ENCODE data around the gene USP49.

USP49 gene

DNA sequence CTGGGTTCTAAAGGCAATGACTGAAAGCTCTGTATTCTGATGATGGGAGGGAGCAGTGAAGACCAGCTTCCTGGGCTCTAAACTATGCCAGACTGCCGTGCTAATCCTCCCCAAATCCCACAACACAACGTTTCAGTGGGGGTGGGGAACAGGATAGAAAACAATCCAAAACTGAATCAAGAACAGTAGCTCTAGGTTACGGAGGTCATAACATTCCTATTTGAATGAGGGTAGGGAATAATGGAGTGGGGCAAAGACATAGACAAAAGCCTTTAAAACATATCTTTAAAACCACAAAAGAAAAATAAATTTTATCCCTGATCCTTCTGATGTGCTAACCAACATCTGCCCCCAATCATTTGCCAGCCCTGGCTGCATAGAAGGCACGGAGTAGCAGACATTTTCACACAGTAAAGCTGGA is 7.8 kb downstream of the USP49 start:
- no peak for DNase-seq (ENCODE audit: low read depth in 1 of 2, low spot score in 1 of 2)
- Histone ChIP-seq H3K4me3 (replicated peaks; ENCODE audit: insufficient read depth, low read length) (no peak overlapping the region), H3K27ac (replicated peaks) (no peak overlapping the region), H3K27me3 (ENCODE audit: insufficient read depth, poor library complexity, severe bottlenecking) (no peaks in the 10 kb centered on the region)
- TF ChIP-seq, protein P1, sequence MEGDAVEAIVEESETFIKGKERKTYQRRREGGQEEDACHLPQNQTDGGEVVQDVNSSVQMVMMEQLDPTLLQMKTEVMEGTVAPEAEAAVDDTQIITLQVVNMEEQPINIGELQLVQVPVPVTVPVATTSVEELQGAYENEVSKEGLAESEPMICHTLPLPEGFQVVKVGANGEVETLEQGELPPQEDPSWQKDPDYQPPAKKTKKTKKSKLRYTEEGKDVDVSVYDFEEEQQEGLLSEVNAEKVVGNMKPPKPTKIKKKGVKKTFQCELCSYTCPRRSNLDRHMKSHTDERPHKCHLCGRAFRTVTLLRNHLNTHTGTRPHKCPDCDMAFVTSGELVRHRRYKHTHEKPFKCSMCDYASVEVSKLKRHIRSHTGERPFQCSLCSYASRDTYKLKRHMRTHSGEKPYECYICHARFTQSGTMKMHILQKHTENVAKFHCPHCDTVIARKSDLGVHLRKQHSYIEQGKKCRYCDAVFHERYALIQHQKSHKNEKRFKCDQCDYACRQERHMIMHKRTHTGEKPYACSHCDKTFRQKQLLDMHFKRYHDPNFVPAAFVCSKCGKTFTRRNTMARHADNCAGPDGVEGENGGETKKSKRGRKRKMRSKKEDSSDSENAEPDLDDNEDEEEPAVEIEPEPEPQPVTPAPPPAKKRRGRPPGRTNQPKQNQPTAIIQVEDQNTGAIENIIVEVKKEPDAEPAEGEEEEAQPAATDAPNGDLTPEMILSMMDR (IDR thresholded peaks at IDR 0.05; ENCODE audit: insufficient read depth, low read length) = no peak
- TF ChIP-seq POLR2AphosphoS5 (IDR thresholded peaks at IDR 0.05; ENCODE audit: low read depth) (no peak), GABPA (IDR thresholded peaks at IDR 0.05; ENCODE audit: low read depth) (no peak), SPI1 (IDR thresholded peaks at IDR 0.05; ENCODE audit: borderline replicate concordance, low read depth) (no peak)
- TF ChIP-seq, protein P2, sequence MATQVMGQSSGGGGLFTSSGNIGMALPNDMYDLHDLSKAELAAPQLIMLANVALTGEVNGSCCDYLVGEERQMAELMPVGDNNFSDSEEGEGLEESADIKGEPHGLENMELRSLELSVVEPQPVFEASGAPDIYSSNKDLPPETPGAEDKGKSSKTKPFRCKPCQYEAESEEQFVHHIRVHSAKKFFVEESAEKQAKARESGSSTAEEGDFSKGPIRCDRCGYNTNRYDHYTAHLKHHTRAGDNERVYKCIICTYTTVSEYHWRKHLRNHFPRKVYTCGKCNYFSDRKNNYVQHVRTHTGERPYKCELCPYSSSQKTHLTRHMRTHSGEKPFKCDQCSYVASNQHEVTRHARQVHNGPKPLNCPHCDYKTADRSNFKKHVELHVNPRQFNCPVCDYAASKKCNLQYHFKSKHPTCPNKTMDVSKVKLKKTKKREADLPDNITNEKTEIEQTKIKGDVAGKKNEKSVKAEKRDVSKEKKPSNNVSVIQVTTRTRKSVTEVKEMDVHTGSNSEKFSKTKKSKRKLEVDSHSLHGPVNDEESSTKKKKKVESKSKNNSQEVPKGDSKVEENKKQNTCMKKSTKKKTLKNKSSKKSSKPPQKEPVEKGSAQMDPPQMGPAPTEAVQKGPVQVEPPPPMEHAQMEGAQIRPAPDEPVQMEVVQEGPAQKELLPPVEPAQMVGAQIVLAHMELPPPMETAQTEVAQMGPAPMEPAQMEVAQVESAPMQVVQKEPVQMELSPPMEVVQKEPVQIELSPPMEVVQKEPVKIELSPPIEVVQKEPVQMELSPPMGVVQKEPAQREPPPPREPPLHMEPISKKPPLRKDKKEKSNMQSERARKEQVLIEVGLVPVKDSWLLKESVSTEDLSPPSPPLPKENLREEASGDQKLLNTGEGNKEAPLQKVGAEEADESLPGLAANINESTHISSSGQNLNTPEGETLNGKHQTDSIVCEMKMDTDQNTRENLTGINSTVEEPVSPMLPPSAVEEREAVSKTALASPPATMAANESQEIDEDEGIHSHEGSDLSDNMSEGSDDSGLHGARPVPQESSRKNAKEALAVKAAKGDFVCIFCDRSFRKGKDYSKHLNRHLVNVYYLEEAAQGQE (IDR thresholded peaks at IDR 0.05; ENCODE audit: insufficient replicate concordance, low read depth) = no peak

DNA sequence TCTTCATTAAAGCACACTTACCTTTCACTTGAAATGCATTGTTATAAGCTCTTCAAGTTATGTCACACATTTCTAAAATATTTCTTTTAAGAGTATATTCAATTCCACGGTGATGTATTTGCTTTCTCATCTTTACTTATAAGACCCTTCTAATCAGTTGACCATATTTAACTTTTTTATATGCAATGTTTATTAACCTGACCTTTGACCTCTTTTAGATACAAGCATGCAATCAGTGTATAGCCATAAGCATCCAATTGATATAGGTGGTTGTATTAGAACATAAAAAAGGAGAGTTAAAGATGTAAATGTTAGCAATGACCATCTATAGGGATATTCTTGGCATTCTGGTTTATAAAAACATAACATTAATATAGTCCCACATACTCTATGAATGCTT is 9.2 kb downstream of the USP49 start:
- Histone ChIP-seq H3K4me3 (replicated peaks; ENCODE audit: insufficient read depth, low read length) (no peak overlapping the region), H3K27ac (replicated peaks) (no peak overlapping the region), H3K27me3 (ENCODE audit: insufficient read depth, poor library complexity, severe bottlenecking) (no peaks in the 10 kb centered on the region)
- TF ChIP-seq, protein P1 (IDR thresholded peaks at IDR 0.05; ENCODE audit: insufficient read depth, low read length) = no peak
- TF ChIP-seq GABPA (IDR thresholded peaks at IDR 0.05; ENCODE audit: low read depth) = no peak
- TF ChIP-seq, protein P2 (IDR thresholded peaks at IDR 0.05; ENCODE audit: insufficient replicate concordance, low read depth) = no peak
- TF ChIP-seq POLR2AphosphoS5 (IDR thresholded peaks at IDR 0.05; ENCODE audit: low read depth) = no peak
- no peak for TF ChIP-seq SPI1 (IDR thresholded peaks at IDR 0.05; ENCODE audit: borderline replicate concordance, low read depth)
- no peak for DNase-seq (ENCODE audit: low read depth in 1 of 2, low spot score in 1 of 2)

DNA sequence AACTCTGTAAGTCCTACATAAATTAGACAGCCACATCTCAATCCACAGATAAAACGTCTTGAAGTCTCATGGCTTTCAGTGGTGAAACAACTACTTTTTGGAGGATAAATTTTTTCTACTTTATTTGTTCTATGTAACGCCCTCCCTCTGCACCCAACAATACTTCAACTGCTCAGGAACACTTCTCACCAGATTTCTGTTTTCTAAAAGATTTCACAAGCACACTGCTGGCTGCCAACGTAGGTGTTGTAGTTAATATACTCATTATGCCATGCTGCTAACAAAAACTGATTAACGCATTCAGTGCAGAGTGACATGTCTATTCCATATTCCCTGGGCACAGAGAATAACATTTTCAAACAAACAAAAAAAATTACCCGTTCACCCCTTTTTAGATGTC is 10.2 kb downstream of the USP49 start:
- no peak for TF ChIP-seq POLR2AphosphoS5 (IDR thresholded peaks at IDR 0.05; ENCODE audit: low read depth)
- TF ChIP-seq SPI1 (IDR thresholded peaks at IDR 0.05; ENCODE audit: borderline replicate concordance, low read depth) = no peak
- no peak for TF ChIP-seq GABPA (IDR thresholded peaks at IDR 0.05; ENCODE audit: low read depth)
- TF ChIP-seq, protein P2 (IDR thresholded peaks at IDR 0.05; ENCODE audit: insufficient replicate concordance, low read depth) = no peak
- DNase-seq (ENCODE audit: low read depth in 1 of 2, low spot score in 1 of 2) = no peak
- Histone ChIP-seq H3K27me3 (ENCODE audit: insufficient read depth, poor library complexity, severe bottlenecking) (no peaks in the 10 kb centered on the region), H3K27ac (replicated peaks) (no peak overlapping the region), H3K4me3 (replicated peaks; ENCODE audit: insufficient read depth, low read length) (no peak overlapping the region)
